Aorta (tissue), 5 donors: ENCODE data around the gene FAM163A. TPM values are rescaled to one million over a fixed set of nuclear protein-coding genes. Genes with fewer than 3 reads are reported as not detected.

Source experiments
- ATAC-seq: fragments of 200-7000 bp; cut with Tn5 transposase; one replicate; pipeline ENCODE4 v1.9.1; 2022; ENCODE audit warnings: moderate library complexity; ENCODE audit not compliant: low FRiP score
- DNase-seq, 2 donors: peaks; one replicate each; pipeline ENCODE4 v3.0.0-alpha.2; 2020
- H3K27ac ChIP-seq, 2 donors: one replicate each; pipeline ENCODE4 v1.5.1; 2013; ENCODE audit warnings: low read length in 2 of 2, mild to moderate bottlenecking in 2 of 2, moderate library complexity in 2 of 2, control low read depth in 1 of 2, inconsistent platforms in 1 of 2, low read depth in 1 of 2
- H3K27me3 ChIP-seq, 2 donors: one replicate each; pipeline ENCODE4 v1.6.1; 2013; ENCODE audit warnings: control low read depth in 1 of 2, low read length in 1 of 2, mild to moderate bottlenecking in 1 of 2, moderate library complexity in 1 of 2; ENCODE audit not compliant: insufficient read depth in 2 of 2, control insufficient read depth in 1 of 2
- H3K36me3 ChIP-seq, 2 donors: one replicate each; pipeline ENCODE4 v1.6.1; 2013; ENCODE audit warnings: control low read depth in 1 of 2, low read length in 1 of 2, mild to moderate bottlenecking in 1 of 2; ENCODE audit not compliant: insufficient read depth in 2 of 2, control insufficient read depth in 1 of 2
- H3K4me1 ChIP-seq, 2 donors: one replicate each; pipeline ENCODE4 v1.6.1; 2013; ENCODE audit warnings: low read length in 2 of 2, control low read depth in 1 of 2, mild to moderate bottlenecking in 1 of 2, moderate library complexity in 1 of 2; ENCODE audit not compliant: insufficient read depth in 2 of 2, control insufficient read depth in 1 of 2
- H3K4me3 ChIP-seq, 2 donors: one replicate each; pipeline ENCODE4 v1.5.1; 2013; ENCODE audit warnings: low read length in 2 of 2, control low read depth in 1 of 2, mild to moderate bottlenecking in 1 of 2
- H3K9me3 ChIP-seq: one replicate; pipeline ENCODE4 v1.6.1; 2013; ENCODE audit warnings: mild to moderate bottlenecking, low read length; ENCODE audit not compliant: control insufficient read depth
- WGBS, 2 donors: extraction: QIAGEN DNeasy Blood & Tissue Kit; methylation state at CpG; one replicate each; pipeline ENCODE4 v1.1.7; 2013; 5-methylcytosine and 5-hydroxymethylcytosine counted together
- intact Hi-C, 2 donors: fragments of 100-400 bp; cut with DNase I; formaldehyde crosslinking; loops; one replicate each; pipeline versions ENCODE4 v1.14.2 to v1.15.0; 2022
- polyA plus RNA-seq, 2 donors: library from polyadenylated mRNA; stranded (reverse); fragments of 200-250 nt; gene quantifications; one replicate each; pipeline ENCODE4 v1.2.3, GENCODE V29; 2013
- total RNA-seq, 2 donors: library from RNA; stranded (reverse); fragmentation: NEBNext Ultra II Directional; extraction: Animal tissue kit (Norgen Biotek cat#: 25700); gene quantifications; one replicate each; pipeline ENCODE4 v1.2.1, GENCODE V29; 2021
- donor health status: healthy with polysubstance abuse.
- donor health status: Bipolar disorder and iron deficiency.
- donor health status: DM: no; HTN: no; CAD: no.
- donor health status: DM: no; HTN: no; CAD: no.
- donor health status: DM: yes; HTN: yes; CAD: no.

FAM163A gene
- total and polyA plus RNA-seq, 4 donors = not detected

DNA sequence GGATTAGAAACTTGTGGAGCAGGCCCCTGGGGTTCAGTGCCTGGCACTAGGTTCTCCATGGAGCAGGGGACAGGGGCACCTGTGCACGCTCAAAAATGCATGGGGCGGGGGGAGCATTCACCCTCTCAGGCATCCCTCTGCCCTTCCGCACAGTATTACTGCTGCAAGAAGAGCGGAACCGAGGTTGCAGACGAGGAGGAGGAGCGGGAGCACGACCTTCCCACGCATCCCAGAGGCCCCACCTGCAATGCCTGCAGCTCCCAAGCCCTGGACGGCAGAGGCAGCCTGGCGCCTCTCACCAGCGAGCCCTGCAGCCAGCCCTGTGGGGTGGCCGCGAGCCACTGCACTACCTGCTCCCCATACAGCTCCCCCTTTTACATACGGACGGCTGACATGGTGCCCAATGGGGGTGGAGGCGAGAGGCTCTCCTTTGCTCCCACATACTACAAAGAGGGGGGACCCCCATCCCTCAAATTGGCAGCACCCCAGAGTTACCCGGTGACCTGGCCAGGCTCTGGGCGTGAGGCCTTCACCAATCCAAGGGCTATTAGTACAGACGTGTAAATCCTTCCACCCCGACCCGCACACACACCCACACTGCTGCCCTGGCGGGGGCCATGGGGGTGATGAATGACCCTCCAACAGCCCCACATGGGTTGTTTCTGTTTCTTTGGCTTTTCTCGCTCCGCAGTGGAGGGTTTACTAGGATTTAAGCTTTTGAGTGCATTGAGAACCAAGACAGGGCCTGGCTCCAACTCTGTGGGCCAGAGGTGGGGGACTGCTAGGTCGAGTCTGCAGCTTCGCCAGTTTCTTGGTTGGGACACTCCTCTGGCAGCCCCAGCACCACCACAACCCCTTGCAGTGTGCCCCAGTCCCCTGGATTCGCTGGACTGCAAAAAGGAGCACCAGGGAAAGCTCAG, 70.8 kb downstream of the FAM163A start:
- H3K4me1 ChIP-seq = no peaks in the 10 kb centered on the region
- no peaks in the 10 kb centered on the region for H3K9me3 ChIP-seq
- WGBS, 2 donors = 80 to 82% methylated on average over 28 of the region's 28 CpGs
- H3K36me3 ChIP-seq = no peaks in the 10 kb centered on the region
- intact Hi-C loops = no loop called here
- DNase-seq (peak in 1 of 2 donors; percentile 71), ATAC-seq (no peak)
- H3K4me3 ChIP-seq = no peak overlapping the region
- H3K27me3 ChIP-seq = no peaks in the 10 kb centered on the region
- no peak overlapping the region for H3K27ac ChIP-seq

DNA sequence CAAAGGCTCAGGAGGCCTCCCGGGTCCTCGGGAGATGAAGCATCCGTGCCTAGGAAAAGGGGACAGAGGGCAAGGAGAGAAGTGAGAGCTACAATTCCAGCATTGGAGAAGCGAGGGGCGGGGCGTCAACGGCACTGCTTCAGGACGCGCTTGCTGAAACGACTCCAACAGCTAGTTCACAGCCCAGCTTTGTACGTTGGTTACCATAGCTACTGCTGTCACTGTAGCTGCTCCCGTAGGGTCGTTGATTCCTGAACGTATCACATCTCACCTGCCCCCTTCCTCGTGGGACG, 71.4 kb downstream of the FAM163A start:
- Histone ChIP-seq H3K36me3 (no peaks in the 10 kb centered on the region), H3K4me1 (no peaks in the 10 kb centered on the region), H3K9me3 (no peaks in the 10 kb centered on the region), H3K4me3 (no peak overlapping the region), H3K27ac (no peak overlapping the region), H3K27me3 (no peaks in the 10 kb centered on the region)
- ATAC-seq (peak; percentile 75), DNase-seq (peak; percentile 74 to 87)
- intact Hi-C loops = no loop called here
- 0 to 1% methylated on average over 16 of the region's 16 CpGs for WGBS, 2 donors

DNA sequence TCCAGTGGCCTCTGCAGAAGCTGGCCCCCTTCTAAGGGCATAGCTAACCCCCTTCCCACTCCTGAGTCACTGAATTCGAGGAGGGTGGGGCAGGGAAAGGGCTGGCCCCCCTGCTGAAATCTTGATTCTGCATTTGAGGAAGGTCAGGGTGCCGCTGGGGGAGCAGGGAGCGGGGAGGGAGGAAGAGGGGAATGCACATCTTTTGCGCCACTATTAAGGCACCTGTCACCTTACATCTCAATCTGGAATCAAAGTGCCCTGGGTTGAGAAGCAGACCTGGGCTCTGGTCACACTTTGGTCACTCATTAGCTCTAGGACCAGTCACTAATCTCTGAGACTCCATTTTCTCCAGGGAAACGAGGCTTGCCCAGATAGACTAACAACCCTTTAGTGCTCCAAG, 72.5 kb downstream of the FAM163A start:
- DNase-seq = no peak
- H3K27me3 ChIP-seq = no peaks in the 10 kb centered on the region
- H3K27ac ChIP-seq = no peak overlapping the region
- no peaks in the 10 kb centered on the region for H3K4me1 ChIP-seq
- WGBS, 2 donors = 29 to 46% methylated on average over 5 of the region's 5 CpGs
- H3K36me3 ChIP-seq = no peaks in the 10 kb centered on the region
- peak overlapping the region in 1 of 2 donors; percentile 36 for H3K4me3 ChIP-seq
- ATAC-seq = no peak
- intact Hi-C loops = no loop called here
- no peaks in the 10 kb centered on the region for H3K9me3 ChIP-seq

DNA sequence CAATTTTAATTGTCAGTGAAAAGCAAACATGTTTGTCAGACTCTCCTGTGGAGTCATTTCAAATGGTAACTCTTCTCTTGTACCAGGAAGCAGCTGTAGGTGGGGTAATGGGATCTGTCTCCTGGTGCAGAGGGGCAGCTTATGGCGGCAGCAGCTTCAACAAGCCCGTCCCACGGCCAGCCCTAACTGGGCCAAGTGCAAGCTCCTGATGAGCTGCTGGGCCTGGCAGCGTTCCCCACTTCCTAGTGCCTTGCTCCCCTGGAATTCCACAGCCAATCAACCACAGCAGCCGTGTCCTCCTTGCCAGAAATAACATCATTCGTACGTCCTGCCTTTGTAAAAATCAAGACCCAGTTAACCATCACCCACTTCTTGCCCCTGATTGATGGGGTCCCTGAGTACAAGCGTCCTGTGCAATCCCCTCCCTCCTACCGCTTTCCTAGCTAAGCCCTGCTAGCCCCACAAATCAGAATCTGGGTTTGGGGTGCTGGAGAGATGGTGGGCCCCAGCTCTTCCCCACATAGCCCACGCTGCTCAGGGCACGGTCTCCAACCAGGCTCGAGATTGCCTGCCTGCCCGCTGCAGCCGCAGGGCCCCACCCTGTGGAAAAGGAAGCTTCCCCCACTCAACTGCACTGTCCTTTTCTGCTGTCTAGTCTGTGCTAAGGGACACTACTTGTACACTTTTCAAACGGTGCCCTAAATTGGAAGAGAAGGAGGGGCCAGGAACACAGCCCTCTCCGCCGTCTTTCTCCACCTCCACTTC, 73.3 kb downstream of the FAM163A start:
- Histone ChIP-seq H3K9me3 (no peaks in the 10 kb centered on the region), H3K27ac (no peak overlapping the region), H3K27me3 (no peaks in the 10 kb centered on the region), H3K4me3 (no peak overlapping the region), H3K36me3 (no peaks in the 10 kb centered on the region), H3K4me1 (no peaks in the 10 kb centered on the region)
- peak in 1 of 2 donors; percentile 25 for DNase-seq
- 53 to 60% methylated on average over 17 of the region's 17 CpGs for WGBS, 2 donors
- intact Hi-C loops = no loop called here
- no peak for ATAC-seq

DNA sequence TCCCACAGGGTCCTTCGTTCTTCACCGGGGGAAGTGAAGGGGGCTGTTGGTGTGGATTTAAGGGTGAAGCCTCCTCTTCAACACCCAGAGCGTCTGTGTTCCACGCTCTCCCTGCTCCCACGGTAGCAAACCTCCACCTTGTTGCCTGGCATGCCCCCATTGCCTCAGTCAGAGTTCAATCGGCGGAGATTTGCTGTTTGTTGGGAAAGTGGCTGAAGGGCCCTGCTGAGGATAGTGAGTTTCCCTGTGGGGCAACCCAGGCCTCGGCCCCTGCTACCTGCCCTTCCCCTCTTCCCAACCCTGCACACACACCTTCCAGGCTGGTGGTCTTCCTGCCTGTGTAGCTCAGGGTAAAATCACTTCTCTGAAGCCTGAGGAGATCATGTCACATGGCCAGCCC, 74.0 kb downstream of the FAM163A start:
- Histone ChIP-seq H3K27me3 (no peaks in the 10 kb centered on the region), H3K4me3 (no peak overlapping the region), H3K4me1 (no peaks in the 10 kb centered on the region), H3K9me3 (no peaks in the 10 kb centered on the region), H3K27ac (no peak overlapping the region), H3K36me3 (no peaks in the 10 kb centered on the region)
- ATAC-seq (no peak), DNase-seq (peak in 1 of 2 donors; percentile 46)
- intact Hi-C loops = no loop called here
- 89 to 96% methylated on average over 8 of the region's 8 CpGs for WGBS, 2 donors

DNA sequence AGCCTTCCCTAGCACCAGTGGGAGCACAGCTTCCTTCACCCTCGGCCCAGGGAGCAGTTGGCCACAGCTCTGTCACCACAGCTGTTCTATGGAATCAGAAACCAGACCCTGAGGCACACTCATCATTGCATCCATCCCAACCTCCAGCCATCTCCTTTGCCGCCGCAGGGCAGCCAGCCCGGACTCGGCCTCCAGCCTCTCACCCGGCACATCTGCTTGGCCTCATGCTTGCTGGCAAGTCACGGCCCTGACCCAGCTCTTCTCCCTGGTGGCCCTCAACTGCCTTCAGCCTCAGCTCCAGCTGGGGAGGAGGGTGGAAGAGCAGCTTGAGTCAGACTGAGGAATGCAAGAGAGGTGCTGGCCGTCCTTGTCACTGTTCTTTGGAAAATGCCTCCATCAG, 74.7 kb downstream of the FAM163A start:
- DNase-seq (peak in 1 of 2 donors; percentile 72), ATAC-seq (no peak)
- no peaks in the 10 kb centered on the region for H3K36me3 ChIP-seq
- intact Hi-C loops = no loop called here
- no peaks in the 10 kb centered on the region for H3K4me1 ChIP-seq
- H3K27me3 ChIP-seq = no peaks in the 10 kb centered on the region
- 81 to 84% methylated on average over 8 of the region's 8 CpGs for WGBS, 2 donors
- H3K9me3 ChIP-seq = no peaks in the 10 kb centered on the region
- no peak overlapping the region for H3K4me3 ChIP-seq
- no peak overlapping the region for H3K27ac ChIP-seq

DNA sequence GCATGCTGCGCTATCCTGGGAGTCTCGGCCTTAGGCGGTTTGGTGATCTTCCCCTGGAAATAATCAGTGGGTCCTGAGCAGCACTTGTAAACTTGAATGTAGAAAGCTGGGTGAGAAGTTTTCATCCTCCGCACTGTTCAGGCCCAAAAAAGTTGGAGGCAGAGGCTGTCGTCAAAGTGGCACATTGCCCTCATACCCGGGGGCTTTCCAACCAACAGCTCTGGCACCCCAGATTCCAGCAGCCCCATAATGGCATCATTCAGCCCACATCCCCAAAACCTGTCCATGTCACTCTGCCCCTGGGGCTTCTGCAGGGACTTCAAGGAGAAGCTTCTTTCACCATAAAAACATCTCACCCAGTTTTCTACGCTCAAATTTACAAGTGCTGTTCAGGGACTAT, 75.2 kb downstream of the FAM163A start:
- DNase-seq (no peak), ATAC-seq (no peak)
- 88 to 90% methylated on average over 7 of the region's 7 CpGs for whole genome bisulfite sequencing, 2 donors
- intact Hi-C loops = no loop called here
- Histone ChIP-seq H3K4me3 (no peak overlapping the region), H3K4me1 (no peaks in the 10 kb centered on the region), H3K27me3 (no peaks in the 10 kb centered on the region), H3K36me3 (no peaks in the 10 kb centered on the region), H3K27ac (no peak overlapping the region), H3K9me3 (no peaks in the 10 kb centered on the region)

DNA sequence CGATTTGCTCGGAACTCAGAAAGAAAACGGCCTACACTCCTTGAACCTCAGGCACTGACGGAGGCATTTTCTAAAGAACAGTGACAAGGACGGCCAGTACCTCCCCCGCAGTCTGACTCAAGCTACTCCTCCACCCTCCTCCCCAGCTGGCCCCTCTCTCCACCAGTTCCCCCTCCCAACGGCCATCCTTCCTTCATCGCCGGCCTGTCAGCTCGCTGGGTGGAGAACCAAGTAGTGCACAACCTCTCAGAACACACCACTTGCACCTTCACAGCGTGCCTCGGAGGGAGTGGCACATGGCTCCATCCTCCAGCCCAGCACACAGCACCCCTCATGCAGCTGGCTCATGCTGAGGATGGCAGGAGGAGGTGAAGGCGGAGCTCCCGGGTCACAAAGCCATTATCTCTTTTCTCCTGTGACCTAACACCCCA, 75.7 kb downstream of the FAM163A start:
- H3K9me3 ChIP-seq = no peaks in the 10 kb centered on the region
- no peak overlapping the region for H3K4me3 ChIP-seq
- no peaks in the 10 kb centered on the region for H3K36me3 ChIP-seq
- ATAC-seq = no peak
- 71% methylated on average over 14 of the region's 14 CpGs for WGBS, 2 donors
- intact Hi-C loops = no loop called here
- H3K27ac ChIP-seq = no peak overlapping the region
- H3K4me1 ChIP-seq = no peaks in the 10 kb centered on the region
- no peaks in the 10 kb centered on the region for H3K27me3 ChIP-seq
- peak in 1 of 2 donors; percentile 60 for DNase-seq
